Mucosa of stomach (tissue), 1 donor: ENCODE data around the gene SLC22A4.

ENCODE experiments used
- H3K27me3 ChIP-seq: one replicate; pipeline ENCODE4 v1.7.0; 2013; ENCODE audit warnings: mild to moderate bottlenecking, low read length; ENCODE audit not compliant: control insufficient read depth, insufficient read depth
- H3K36me3 ChIP-seq: one replicate; pipeline ENCODE4 v1.7.0; 2013; ENCODE audit warnings: low read length; ENCODE audit not compliant: control insufficient read depth, insufficient read depth
- H3K4me1 ChIP-seq: one replicate; pipeline ENCODE4 v1.7.0; 2013; ENCODE audit warnings: mild to moderate bottlenecking, low read length; ENCODE audit not compliant: control insufficient read depth, insufficient read depth
- H3K4me3 ChIP-seq: one replicate; pipeline ENCODE4 v1.7.0; 2013; ENCODE audit warnings: low read length
- H3K9ac ChIP-seq: one replicate; pipeline ENCODE4 v1.7.0; 2013; ENCODE audit warnings: mild to moderate bottlenecking, low read length, moderate library complexity
- H3K9me3 ChIP-seq: one replicate; pipeline ENCODE4 v1.7.0; 2013; ENCODE audit warnings: mild to moderate bottlenecking, low read length, moderate library complexity; ENCODE audit not compliant: control insufficient read depth
- donor health status: Pancreatic carcinoma.

Gene SLC22A4

GRCh38 chr5:132266031-132266835 lies 28.0 kb upstream of the SLC22A4 start:
- Histone ChIP-seq H3K9me3 (no peaks in the 10 kb centered on the region), H3K9ac (peak overlapping the region; percentile 20), H3K4me1 (peaks cover 19% of the 10 kb centered on the region), H3K36me3 (no peaks in the 10 kb centered on the region), H3K27me3 (no peaks in the 10 kb centered on the region), H3K4me3 (no peak overlapping the region)

- no peaks in the 10 kb centered on the region for H3K9me3 ChIP-seq
- peak overlapping the region; percentile 20 for H3K9ac ChIP-seq
- H3K36me3 ChIP-seq: no peaks in the 10 kb centered on the region
- H3K4me1 ChIP-seq: peaks cover 14% of the 10 kb centered on the region
- no peaks in the 10 kb centered on the region for H3K27me3 ChIP-seq
- no peak overlapping the region for H3K4me3 ChIP-seq
These were observed 27.4 kb upstream of the SLC22A4 start for GRCh38 chr5:132266836-132267160.

- Histone ChIP-seq H3K36me3 (no peaks in the 10 kb centered on the region), H3K4me3 (no peak overlapping the region), H3K9me3 (no peaks in the 10 kb centered on the region), H3K9ac (no peak overlapping the region), H3K4me1 (peaks cover 14% of the 10 kb centered on the region), H3K27me3 (no peaks in the 10 kb centered on the region)
These were observed 26.9 kb upstream of the SLC22A4 start for GRCh38 chr5:132267166-132267739.

- Histone ChIP-seq H3K4me3 (no peak overlapping the region), H3K9me3 (no peaks in the 10 kb centered on the region), H3K4me1 (peaks cover 21% of the 10 kb centered on the region), H3K9ac (no peak overlapping the region), H3K27me3 (no peaks in the 10 kb centered on the region), H3K36me3 (no peaks in the 10 kb centered on the region)
These were observed 26.0 kb upstream of the SLC22A4 start for GRCh38 chr5:132267931-132268768.

- Histone ChIP-seq H3K4me1 (peaks cover 28% of the 10 kb centered on the region), H3K4me3 (no peak overlapping the region), H3K9ac (no peak overlapping the region), H3K9me3 (no peaks in the 10 kb centered on the region), H3K36me3 (no peaks in the 10 kb centered on the region), H3K27me3 (no peaks in the 10 kb centered on the region)
These were observed 25.2 kb upstream of the SLC22A4 start for GRCh38 chr5:132268769-132269551.

- Histone ChIP-seq H3K9ac (no peak overlapping the region), H3K9me3 (no peaks in the 10 kb centered on the region), H3K36me3 (no peaks in the 10 kb centered on the region), H3K4me3 (no peak overlapping the region), H3K27me3 (no peaks in the 10 kb centered on the region), H3K4me1 (peaks cover 33% of the 10 kb centered on the region)
These were observed 24.4 kb upstream of the SLC22A4 start for GRCh38 chr5:132269635-132270334.

- H3K4me3 ChIP-seq: no peak overlapping the region
- H3K27me3 ChIP-seq: no peaks in the 10 kb centered on the region
- no peaks in the 10 kb centered on the region for H3K9me3 ChIP-seq
- no peaks in the 10 kb centered on the region for H3K36me3 ChIP-seq
- peaks cover 30% of the 10 kb centered on the region for H3K4me1 ChIP-seq
- H3K9ac ChIP-seq: no peak overlapping the region
These were observed 23.9 kb upstream of the SLC22A4 start for GRCh38 chr5:132270335-132270665.

GRCh38 chr5:132270706-132271105 lies 23.5 kb upstream of the SLC22A4 start:
- peaks cover 26% of the 10 kb centered on the region for H3K4me1 ChIP-seq
- no peaks in the 10 kb centered on the region for H3K9me3 ChIP-seq
- H3K36me3 ChIP-seq: no peaks in the 10 kb centered on the region
- H3K27me3 ChIP-seq: no peaks in the 10 kb centered on the region
- H3K9ac ChIP-seq: no peak overlapping the region
- no peak overlapping the region for H3K4me3 ChIP-seq

- no peaks in the 10 kb centered on the region for H3K9me3 ChIP-seq
- H3K36me3 ChIP-seq: no peaks in the 10 kb centered on the region
- no peak overlapping the region for H3K9ac ChIP-seq
- H3K4me1 ChIP-seq: peaks cover 19% of the 10 kb centered on the region
- H3K4me3 ChIP-seq: no peak overlapping the region
- no peaks in the 10 kb centered on the region for H3K27me3 ChIP-seq
These were observed 22.6 kb upstream of the SLC22A4 start for GRCh38 chr5:132271251-132272246.

GRCh38 chr5:132272311-132273210 lies 21.6 kb upstream of the SLC22A4 start:
- Histone ChIP-seq H3K9ac (peak overlapping the region; percentile 60), H3K4me3 (peak overlapping the region; percentile 52), H3K27me3 (no peaks in the 10 kb centered on the region), H3K4me1 (peaks cover 19% of the 10 kb centered on the region), H3K9me3 (no peaks in the 10 kb centered on the region), H3K36me3 (no peaks in the 10 kb centered on the region)
